Spleen (tissue), 7 donors: ENCODE measurements around the gene GRK5.

Experiments used
- CTCF ChIP-seq, 11 experiments: fragments of 200-600 bp in 7 of 11; fragments of 450-650 bp in 4 of 11; sonication (generic) in 4 of 11; IDR thresholded peaks in 8 of 11; conservative IDR thresholded peaks in 3 of 11; 1 replicate in 7 of 11; 2 replicates in 4 of 11; pipeline versions ENCODE4 v1.4.0 to v1.8.0; 2016 to 2021; ENCODE audit warnings: antibody characterized with exemption in 11 of 11, inconsistent platforms in 4 of 11, mild to moderate bottlenecking in 1 of 11
- POLR2A ChIP-seq, 3 donors: fragments of 450-650 bp; IDR thresholded peaks; one replicate each; pipeline ENCODE4 v1.5.1; 2017; ENCODE audit warnings: antibody characterized with exemption in 3 of 3, mild to moderate bottlenecking in 1 of 3
- donor health status: DM: no; HTN: no; CAD: no; lungs with moderate emphysema.
- donor health status: DM: no; HTN: no; CAD: no.
- donor health status: DM: no; HTN: no; CAD: no.

- TF ChIP-seq CTCF (IDR thresholded peaks at IDR 0.05 in 8 of 11, conservative IDR thresholded peaks at IDR 0.05 in 3 of 11) (no peak), POLR2A (IDR thresholded peaks at IDR 0.05) (no peak)
These were observed 16.2 kb upstream of the GRK5 start for GRCh38 chr10:119190954-119191785.
